Measurements from ENCODE around the gene MRFAP1L1.
"Not testable (repeated sequence)": the region's sequence is repeated elsewhere in the genome, so short reads cannot be mapped to it uniquely, and the experiment has no call there.

The MRFAP1L1 gene

DNA sequence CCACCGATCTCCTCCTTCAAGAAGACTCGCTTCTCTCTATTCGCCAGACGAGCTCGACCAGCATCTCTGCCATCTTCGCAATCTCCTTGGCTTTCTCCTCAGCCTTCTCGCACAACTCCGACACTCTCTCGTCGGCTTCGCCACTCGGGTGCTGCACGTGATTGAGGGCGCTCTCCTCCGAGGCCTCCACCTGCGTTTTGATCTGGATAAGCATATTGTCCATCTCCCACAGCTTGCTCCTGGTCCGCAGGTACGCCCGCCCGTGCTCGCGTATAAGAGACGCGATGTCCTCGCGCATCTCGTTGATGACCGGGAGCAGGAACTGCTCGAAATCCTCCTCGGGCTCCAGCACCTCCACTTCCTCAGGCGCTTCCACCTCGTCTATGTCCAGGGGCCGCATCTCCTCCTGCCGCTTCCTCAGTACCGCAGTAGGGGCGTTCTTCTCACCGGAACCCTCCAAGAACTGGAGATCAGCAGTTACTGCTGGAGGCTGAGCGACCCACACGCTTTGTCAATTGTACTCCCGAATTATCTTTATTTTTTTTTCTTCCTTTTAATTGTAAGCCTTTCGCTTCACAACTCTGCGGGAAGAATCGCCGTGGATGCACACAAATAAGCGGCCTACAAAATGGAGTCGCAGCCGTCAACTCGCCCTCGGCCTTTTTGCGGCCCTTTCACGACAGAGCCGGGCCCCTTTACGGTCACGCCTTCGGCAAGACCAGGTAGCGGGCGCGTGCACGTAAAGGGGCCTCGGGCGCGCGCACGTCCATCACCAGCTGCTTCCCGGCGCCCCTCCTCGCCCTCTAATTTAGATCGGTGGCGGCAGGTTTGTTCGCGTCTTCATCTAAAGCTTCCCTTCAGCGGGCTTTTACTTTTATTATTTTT lies at the start of gene MRFAP1L1:
TSS of gene MRFAP1L1 (minus strand) at position 636 of the 885 bp plus-strand sequence. CDS start at position 400, 236 bp downstream.
- peak; percentile 92 to 93 for DNase-seq (ENCODE audit: low read depth in 2 of 2)

GRCh38 chr4:6758728-6759127 lies 49.1 kb upstream of the MRFAP1L1 start:
- DNase-seq (ENCODE audit: low read depth in 2 of 2), result no peak

DNA sequence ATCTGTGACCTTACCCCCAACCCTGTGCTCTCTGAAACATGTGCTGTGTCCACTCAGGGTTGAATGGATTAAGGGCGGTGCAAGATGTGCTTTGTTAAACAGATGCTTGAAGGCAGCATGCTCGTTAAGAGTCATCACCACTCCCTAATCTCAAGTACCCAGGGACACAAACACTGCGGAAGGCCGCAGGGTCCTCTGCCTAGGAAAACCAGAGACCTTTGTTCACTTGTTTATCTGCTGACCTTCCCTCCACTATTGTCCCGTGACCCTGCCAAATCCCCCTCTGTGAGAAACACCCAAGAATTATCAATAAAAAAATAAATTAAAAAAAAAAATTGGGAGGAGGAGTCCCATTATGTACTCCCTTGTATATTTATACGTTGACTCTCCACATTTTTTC lies 46.7 kb upstream of the MRFAP1L1 start:
- not testable (repeated sequence) for DNase-seq (ENCODE audit: low read depth in 2 of 2)

DNA sequence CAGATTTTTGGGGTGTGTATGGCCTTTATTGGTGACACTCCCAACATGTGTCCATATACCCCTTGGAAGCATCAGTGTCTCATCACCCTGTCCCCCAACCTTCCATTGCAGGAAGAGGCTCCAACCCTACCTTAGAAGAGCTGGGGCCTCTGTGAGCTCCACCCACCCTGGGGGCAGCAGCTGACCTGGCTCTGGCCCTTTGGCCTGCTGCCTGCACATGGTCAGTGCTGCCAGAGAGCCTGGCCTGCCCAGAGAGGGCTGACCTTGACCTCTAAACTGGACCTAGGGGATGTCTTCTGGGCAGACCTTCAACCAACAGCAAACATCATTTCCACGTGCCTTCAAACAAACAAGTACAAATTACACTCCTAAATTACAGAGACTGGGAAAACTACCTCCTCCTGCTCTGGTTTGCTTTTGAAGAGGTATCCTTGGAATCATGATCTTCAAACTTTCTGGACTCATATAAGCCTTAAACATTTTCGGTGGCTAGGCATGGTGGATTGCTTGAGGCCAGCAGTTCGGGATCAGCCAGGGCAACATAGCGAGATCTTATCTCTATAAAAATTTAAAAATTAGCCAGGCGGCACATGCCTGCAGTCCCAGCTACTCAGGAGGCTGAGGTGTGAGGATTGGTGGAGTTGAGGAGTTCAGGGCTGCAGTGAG lies 45.6 kb upstream of the MRFAP1L1 start:
- no peak for DNase-seq (ENCODE audit: low read depth in 2 of 2)

DNA sequence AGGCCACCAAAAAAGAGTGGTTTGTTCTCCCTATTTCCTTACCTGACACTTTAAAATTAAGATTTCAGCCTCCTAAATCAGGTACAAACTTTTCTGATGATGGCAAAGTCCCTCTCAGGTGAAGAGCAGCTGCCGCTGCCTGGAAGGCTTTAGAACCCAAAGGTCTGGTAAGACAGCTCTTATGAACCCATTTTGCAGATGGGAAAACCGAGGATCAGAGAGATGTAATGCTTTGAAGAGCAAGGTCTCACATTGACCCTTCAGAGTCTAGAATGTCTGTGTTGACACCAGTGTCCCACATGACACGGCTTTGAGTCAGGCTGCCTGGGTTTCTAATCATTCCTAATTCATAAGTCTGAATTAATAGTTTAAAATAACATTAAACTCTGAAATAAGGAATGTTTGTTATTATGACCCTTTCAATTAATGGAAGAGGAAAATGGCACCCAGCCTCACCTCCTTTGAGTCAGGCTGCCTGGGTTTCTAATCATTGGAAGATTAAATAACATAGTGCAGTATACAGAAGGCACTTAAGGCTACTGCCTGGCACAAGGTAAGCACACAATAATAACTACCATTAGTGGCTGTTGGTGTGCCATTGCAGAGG lies 44.9 kb upstream of the MRFAP1L1 start:
- DNase-seq (ENCODE audit: low read depth in 2 of 2), result no peak

DNA sequence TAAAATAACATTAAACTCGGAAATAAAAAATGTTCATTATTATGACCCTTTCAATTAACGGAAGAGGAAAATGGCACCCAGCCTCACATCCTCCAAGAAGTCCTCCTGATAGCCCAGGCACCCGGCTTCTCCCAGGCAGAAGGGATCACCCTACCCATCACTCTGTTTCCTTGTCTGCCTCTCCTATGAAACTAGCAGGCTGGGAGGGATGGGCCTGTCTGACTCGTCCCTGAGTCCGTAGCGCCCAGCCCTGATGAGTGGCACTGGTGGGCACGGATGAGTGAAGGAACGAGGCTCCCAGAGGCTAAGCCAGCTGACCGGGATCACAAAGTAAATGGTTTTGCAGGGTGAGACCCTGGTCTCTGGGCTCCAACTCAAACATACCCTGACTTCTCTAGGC lies 44.2 kb upstream of the MRFAP1L1 start:
- no peak for DNase-seq (ENCODE audit: low read depth in 2 of 2)

DNA sequence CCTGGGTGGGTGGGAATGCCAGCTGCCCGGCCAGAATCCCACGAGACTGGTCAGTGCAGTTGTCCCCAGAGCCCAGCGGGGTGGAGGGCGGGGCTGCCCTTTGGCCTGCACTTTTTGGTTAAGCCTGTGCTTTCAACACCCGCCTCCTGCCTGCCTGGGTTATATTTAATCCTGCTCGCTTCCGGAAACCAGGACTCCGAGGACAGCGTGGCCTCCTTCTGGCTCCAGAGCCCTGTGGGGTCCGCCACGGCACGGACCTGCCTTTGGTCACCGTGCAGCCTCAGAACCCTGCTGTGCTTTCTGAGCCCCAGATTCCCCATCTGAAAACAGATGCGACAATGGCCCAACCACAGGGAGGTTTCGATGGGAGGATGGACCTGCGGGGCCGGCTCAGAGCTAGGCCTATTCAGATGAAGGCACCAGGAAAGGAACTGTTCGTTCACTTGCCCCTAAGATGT lies 43.5 kb upstream of the MRFAP1L1 start:
- DNase-seq (ENCODE audit: low read depth in 2 of 2), result no peak

DNA sequence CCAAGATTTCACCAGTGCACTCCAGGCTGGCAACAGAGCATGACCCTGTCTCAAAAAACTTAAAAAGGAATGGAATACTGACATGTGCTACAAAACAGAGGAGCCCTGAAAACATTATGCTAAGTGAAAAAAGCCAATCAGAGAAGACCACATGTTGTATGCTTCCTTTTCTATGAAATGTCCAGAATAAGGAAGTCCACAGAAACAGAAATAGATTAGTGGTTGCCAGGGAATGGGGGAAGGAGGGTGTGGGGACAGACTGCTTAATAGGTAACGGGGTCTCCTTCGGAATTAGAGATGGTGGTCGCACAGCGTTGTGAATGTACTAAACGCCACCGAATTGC lies 42.8 kb upstream of the MRFAP1L1 start:
- DNase-seq (ENCODE audit: low read depth in 2 of 2), result no peak

DNA sequence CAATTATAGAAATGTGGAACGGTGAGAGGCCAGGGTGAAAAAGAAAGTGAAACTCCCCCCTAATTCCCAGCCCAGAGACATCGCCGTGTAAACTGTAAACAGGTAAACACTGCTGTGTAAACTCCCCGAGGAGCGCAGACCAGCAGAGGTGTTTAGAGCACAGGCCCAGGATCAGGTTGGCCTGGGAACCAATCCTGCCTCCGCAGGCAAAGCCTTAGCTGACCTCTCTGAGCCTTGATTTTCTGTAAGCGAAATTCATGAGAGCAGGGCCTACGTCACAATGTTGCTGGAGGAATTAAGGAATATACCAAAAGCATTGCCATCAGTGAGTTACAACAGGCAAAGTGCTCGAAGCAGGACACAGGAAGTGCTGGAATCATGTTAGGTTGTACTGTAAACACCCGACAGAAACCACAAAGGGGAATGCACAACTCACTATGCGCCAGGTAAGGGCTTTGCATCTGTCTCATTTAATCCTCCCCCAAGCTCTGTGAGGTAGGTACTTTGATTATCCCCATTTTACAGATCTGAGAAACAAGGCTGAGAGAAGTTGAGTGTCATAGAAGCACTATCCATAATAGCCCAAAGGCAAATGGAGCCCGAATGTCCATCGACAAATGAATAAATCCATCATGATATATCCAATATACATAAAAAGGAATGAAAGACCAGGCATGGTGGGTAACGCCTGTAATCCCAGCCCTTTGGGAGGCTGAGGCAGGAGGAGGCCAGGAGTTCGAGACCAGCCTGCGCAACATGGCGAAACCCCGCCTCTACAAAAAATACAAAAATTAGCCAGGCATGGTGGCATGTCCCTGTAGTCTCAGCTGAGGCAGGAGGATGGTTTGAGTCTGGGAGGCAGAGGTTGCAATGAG lies 42.2 kb upstream of the MRFAP1L1 start:
- DNase-seq (ENCODE audit: low read depth in 2 of 2), result no peak

DNA sequence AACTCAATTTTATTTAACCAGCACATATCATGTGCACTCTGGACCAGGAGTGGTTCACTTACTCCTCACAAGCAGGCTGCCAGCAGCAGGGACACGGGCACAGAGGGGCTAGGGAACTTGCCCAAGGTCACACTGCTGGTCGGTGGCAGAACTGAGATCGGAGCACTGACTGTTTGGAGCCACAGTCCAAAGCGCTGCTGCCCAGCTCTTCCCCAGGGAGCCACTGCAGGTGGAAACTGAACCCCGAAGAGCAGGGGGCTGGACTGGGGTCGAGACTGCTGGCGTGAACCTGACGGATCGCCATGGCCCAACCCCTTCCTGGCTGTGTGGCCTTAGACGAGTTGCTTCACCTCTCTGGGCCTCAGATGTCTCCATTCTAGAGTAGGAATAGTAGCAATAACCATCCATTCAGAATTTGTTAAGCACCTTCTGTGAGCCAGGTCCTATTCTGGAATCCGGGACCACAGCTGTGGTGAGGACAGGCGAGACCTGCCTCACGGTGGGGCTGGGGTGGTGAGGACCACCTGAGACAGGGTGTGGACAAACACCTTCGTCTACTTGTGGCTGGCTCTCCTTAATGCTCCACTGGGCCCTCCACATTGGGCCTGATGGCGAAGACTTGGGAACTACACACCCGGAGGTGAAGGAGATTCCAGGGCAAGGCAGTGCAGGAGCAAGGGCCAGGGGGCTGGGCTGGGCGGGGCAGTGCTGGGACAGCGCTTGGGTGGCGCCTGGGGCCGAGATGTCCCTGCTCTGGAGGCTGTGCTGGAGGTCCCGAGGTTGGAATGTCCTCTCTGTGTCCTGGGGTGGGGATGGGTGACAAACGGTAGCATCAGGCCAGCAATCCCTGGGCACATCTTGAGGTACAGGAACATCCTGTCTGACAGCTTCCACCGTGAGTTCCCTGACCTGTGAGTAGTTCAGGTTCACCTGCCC lies 40.9 kb upstream of the MRFAP1L1 start:
- no peak for DNase-seq (ENCODE audit: low read depth in 2 of 2)

- DNase-seq (ENCODE audit: low read depth in 2 of 2), result no peak
Measured at GRCh38 chr4:6749340-6750171, 39.9 kb upstream of the MRFAP1L1 start.

GRCh38 chr4:6748286-6748685 lies 38.6 kb upstream of the MRFAP1L1 start:
- no peak for DNase-seq (ENCODE audit: low read depth in 2 of 2)

DNA sequence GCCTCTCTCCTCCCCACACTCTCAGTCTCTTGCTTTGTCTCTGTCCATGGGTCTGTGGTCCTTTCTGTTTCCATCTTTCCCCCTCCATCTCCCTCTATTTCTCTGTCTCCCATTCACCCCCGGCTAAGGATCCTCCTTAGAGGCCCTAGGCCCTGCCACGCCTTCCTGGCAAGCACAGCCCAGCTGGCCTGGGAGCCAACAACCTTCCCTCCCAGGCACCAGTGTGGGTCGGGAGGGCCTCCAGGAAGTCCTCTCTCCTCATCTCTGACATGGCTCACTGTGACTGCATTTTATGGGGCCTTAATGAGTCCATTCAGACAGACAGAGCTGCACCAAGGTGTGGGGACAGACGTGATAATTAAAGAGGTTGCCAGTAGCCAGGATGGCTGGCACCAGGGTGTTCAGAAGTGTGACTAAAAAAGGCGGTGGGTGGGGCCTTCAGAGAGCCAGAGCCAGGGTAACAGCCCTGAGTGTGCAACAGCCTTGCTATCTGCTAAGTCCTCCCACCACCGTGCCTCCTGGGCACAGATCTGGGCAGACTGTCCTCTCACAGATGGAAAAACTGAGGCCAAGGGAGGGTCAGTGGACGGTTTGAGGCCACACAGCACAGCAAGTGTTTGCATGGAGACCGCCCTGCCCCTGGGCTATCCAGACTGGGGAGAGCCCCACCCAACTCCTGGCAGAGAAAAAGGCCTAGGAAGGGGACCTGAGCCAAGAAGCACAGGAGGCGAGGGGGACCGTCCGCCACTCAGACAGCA lies 37.8 kb upstream of the MRFAP1L1 start:
- DNase-seq (ENCODE audit: low read depth in 2 of 2), result no peak

DNA sequence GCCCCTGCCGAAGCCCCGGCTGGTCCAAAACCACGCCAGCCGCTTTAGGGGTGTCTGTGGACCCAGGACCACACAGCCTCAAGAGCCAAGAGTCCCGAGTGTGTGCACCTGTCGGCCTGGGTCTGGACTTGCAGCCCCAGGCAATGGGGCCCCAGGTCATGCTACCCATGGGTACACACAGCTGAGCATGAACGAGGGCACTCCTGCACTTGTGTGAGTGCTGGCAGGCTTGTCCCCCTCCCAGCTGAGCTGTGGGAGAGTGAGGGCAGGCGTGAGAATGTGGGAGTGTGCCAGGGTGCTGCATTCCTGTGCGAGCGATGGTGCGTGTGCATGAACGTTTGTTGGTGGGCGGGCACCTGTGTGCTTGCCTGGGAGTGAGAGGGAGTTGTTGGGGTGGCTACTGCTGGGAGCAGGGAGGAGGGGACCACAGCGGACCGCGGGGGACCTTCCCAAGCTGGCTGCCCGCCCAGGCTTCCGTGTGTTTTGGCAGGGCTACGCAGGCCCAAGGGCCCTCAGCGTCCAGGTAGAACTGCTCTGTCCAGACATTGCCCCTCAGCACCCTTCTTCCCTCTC lies 37.1 kb upstream of the MRFAP1L1 start:
- no peak for DNase-seq (ENCODE audit: low read depth in 2 of 2)

- DNase-seq (ENCODE audit: low read depth in 2 of 2), result no peak
Measured at GRCh38 chr4:6742989-6743388, 33.3 kb upstream of the MRFAP1L1 start.

DNA sequence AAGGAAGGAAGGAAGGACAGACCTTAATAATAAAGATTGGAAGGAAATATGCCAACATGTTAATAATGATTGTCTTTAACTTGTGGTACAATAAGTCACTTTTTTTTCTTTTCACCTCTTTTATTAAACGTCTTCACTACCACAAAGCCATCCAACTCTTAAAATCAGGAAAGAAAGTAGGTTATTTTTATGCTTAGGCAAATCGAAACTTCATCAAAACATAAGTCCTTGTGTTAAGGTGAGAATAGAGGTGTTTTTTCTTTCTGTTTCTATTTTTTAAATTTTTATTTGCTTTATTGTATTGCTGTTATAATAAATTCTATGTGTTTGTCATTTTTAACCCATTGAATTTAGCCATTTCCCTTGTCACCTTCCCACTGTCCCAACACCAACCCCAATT lies 32.8 kb upstream of the MRFAP1L1 start:
- no peak for DNase-seq (ENCODE audit: low read depth in 2 of 2)

DNA sequence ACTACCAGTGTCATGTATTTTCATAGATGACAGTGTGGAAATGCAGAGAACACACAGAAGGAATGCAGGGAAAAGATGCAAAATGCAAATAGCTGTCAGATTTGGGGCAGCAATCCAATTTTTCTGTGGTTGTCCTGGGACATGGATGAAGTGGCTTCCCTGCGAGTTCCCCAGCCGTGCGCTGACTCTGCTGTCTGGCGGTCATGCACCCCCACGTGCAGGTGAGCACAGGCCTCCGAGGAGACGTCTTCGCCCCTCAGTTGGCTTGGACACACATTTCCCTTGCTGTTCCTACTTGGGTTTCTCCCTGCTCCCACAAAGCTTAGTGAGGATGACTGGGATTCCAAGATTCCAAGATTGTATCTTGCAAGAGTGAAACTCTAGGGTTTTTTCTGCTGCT lies 30.7 kb upstream of the MRFAP1L1 start:
- DNase-seq (ENCODE audit: low read depth in 2 of 2), result no peak

DNA sequence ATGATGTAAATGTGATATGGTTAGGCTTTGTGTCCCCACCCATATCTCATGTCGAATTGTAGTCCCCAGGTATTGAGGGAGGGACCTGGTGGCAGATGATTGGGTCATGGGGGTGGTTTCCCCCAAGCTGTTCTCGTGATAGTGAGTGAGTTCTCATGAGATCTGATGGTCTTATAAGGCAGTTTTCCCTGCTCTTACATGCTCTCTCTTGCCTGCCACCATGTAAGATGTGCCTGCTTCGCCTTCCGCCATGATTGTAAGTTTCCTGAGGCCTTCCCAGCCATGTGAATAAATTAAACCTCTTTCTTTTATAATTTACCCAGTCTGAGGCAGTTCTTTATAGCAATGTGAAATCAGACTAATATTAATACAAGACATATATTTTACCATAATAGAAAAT lies 30.3 kb upstream of the MRFAP1L1 start:
- DNase-seq (ENCODE audit: low read depth in 2 of 2), result no peak
